B cell (primary cell): ENCODE results near the gene IFT122. TPM values are rescaled to one million over a fixed set of nuclear protein-coding genes. Genes with fewer than 3 reads are reported as not detected.

Experiments
- ATAC-seq: fragments of 200-7000 bp; cut with Tn5 transposase; one replicate; pipeline ENCODE4 v1.10.0; 2021; ENCODE audit warnings: low read depth, mild to moderate bottlenecking, moderate number of reproducible peaks, moderate library complexity
- CTCF ChIA-PET: fragments of 350-600 bp; sonication (Branson Sonifier 250); formaldehyde crosslinking; loops from one replicate; lab custom pipeline; 2021; ENCODE audit warnings: antibody characterized with exemption, inconsistent platforms; lab: Charles Lee
- POLR2A ChIA-PET: fragments of 350-600 bp; sonication (Branson Sonifier 250); formaldehyde crosslinking; loops from one replicate; lab custom pipeline; 2021; ENCODE audit warnings: antibody characterized with exemption; lab: Charles Lee
- DNase-seq: peaks from one replicate; pipeline ENCODE4 v3.0.0; 2013
- H2AFZ ChIP-seq: 2 replicates; pipeline ENCODE4 v1.6.1; 2012; ENCODE audit warnings: mild to moderate bottlenecking, low read depth, low read length; ENCODE audit not compliant: insufficient read depth, poor library complexity, severe bottlenecking
- H3K27ac ChIP-seq, 2 donors: 1 replicate in 1 of 2; 2 replicates in 1 of 2; pipeline ENCODE4 v1.5.1; 2012 to 2013; ENCODE audit warnings: low read length in 2 of 2, mild to moderate bottlenecking in 2 of 2, moderate library complexity in 1 of 2
- H3K27me3 ChIP-seq, 4 experiments: fragments of 200-600 bp in 1 of 4; sonication (generic) in 1 of 4; replicated peaks in 1 of 4; 1 replicate in 2 of 4; 2 replicates in 2 of 4; pipeline versions ENCODE4 v1.6.1 to v1.7.0; 2013 to 2016; ENCODE audit warnings: low read length in 3 of 4, mild to moderate bottlenecking in 2 of 4, mixed read lengths in 1 of 4, moderate library complexity in 1 of 4; ENCODE audit not compliant: insufficient read depth in 4 of 4, control insufficient read depth in 3 of 4; ENCODE audit errors: control extremely low read depth in 1 of 4
- H3K36me3 ChIP-seq, 2 experiments: replicated peaks in 1 of 2; 1 replicate in 1 of 2; 2 replicates in 1 of 2; pipeline versions ENCODE4 v1.6.1 to v1.7.1; 2013; ENCODE audit warnings: low read length in 1 of 2; ENCODE audit not compliant: insufficient read depth in 2 of 2, control insufficient read depth in 1 of 2; ENCODE audit errors: control extremely low read depth in 1 of 2, extremely low read depth in 1 of 2
- H3K4me1 ChIP-seq, 2 donors: fragments of 200-600 bp in 1 of 2; sonication (generic) in 1 of 2; 1 replicate in 1 of 2; 2 replicates in 1 of 2; pipeline versions ENCODE4 v1.5.1 to v1.6.1; 2013 to 2017; ENCODE audit warnings: low read length in 2 of 2; ENCODE audit not compliant: control insufficient read depth in 2 of 2, insufficient read depth in 2 of 2
- H3K4me2 ChIP-seq: replicated peaks from 2 replicates; pipeline ENCODE3; 2012; ENCODE audit warnings: mild to moderate bottlenecking, low read depth, low read length; ENCODE audit not compliant: poor library complexity, severe bottlenecking
- H3K4me3 ChIP-seq, 5 experiments: fragments of 200-600 bp in 1 of 5; sonication (generic) in 1 of 5; 1 replicate in 3 of 5; 2 replicates in 2 of 5; pipeline versions ENCODE4 v1.5.1 to v1.7.0; 2011 to 2016; ENCODE audit warnings: low read length in 4 of 5, mild to moderate bottlenecking in 4 of 5, low read depth in 2 of 5, control low read depth in 1 of 5, moderate library complexity in 1 of 5; ENCODE audit not compliant: insufficient read depth in 1 of 5; ENCODE audit errors: control extremely low read depth in 1 of 5, extremely low read depth in 1 of 5
- H3K79me2 ChIP-seq: fragments of 200-600 bp; sonication (generic); one replicate; pipeline ENCODE4 v1.6.0; 2016; ENCODE audit warnings: low read length; ENCODE audit not compliant: control insufficient read depth, insufficient read depth
- H3K9ac ChIP-seq: fragments of 200-600 bp; sonication (generic); 2 replicates; pipeline ENCODE4 v1.6.1; 2017; ENCODE audit warnings: mild to moderate bottlenecking, low read length, moderate library complexity
- H3K9me3 ChIP-seq, 3 donors: one replicate each; pipeline versions ENCODE4 v1.6.1 to v1.7.1; 2013; ENCODE audit warnings: low read length in 2 of 3; ENCODE audit not compliant: control insufficient read depth in 2 of 3, insufficient read depth in 1 of 3; ENCODE audit errors: control extremely low read depth in 1 of 3
- H4K20me1 ChIP-seq: 2 replicates; pipeline ENCODE4 v1.6.0; 2012; ENCODE audit warnings: mild to moderate bottlenecking, low read length; ENCODE audit not compliant: insufficient read depth, control insufficient read depth, poor library complexity, severe bottlenecking
- H3K27ac Mint-ChIP-seq: one replicate; pipeline ENCODE4 v1.8.0; 2021; ENCODE audit warnings: mixed read lengths
- H3K27me3 Mint-ChIP-seq: one replicate; pipeline ENCODE4 v1.8.0; 2021; ENCODE audit warnings: mixed read lengths
- H3K4me1 Mint-ChIP-seq: one replicate; pipeline ENCODE4 v1.8.0; 2021; ENCODE audit warnings: mixed read lengths
- H3K4me3 Mint-ChIP-seq: one replicate; pipeline ENCODE4 v1.8.0; 2021; ENCODE audit warnings: mixed read lengths
- H3K9me3 Mint-ChIP-seq: one replicate; pipeline ENCODE4 v1.8.0; 2022; ENCODE audit warnings: mixed read lengths; ENCODE audit not compliant: insufficient read depth
- CTCF ChIP-seq: fragments of 200-600 bp; IDR thresholded peaks from one replicate; pipeline ENCODE4 v1.8.0; 2022; ENCODE audit warnings: antibody characterized with exemption, mild to moderate bottlenecking
- EZH2 ChIP-seq: IDR thresholded peaks from 2 replicates; pipeline ENCODE4 v1.6.1; 2012; ENCODE audit warnings: borderline replicate concordance, low read depth, mild to moderate bottlenecking, moderate library complexity, low read length; ENCODE audit not compliant: insufficient read depth, poor library complexity, severe bottlenecking
- WGBS: methylation state at CpG from one replicate; pipeline ENCODE4 v1.1.5; 2013; ENCODE audit warnings: missing lambda C conversion rate; ENCODE audit not compliant: insufficient coverage; 5-methylcytosine and 5-hydroxymethylcytosine counted together
- intact Hi-C: fragments of 100-400 bp; cut with micrococcal nuclease; formaldehyde crosslinking; loops from one replicate; pipeline ENCODE4 v1.10.0; 2022
- polyA plus RNA-seq: library from polyadenylated mRNA; depleted of rRNA; stranded (reverse); fragments of >200 nt; gene quantifications from 2 replicates; pipeline ENCODE4 v1.2.3, GENCODE V29; 2012
- total RNA-seq, 2 donors: library from RNA; stranded (reverse); fragments of 120-200 nt in 1 of 2; gene quantifications; 1 replicate in 1 of 2; 2 replicates in 1 of 2; pipeline versions ENCODE4 v1.2.3 to v1.2.4, GENCODE V29; 2013 to 2022

IFT122 gene
- total and polyA plus RNA-seq, 2 donors (not counting 1 experiment from before 2014, with no cell fraction given): 14.0 to 34.3 TPM

- ChIA-PET POLR2A (no interaction called here), CTCF (no interaction called here)
- intact Hi-C loops: no loop called here
- no peaks in the 10 kb centered on the region for H3K79me2 ChIP-seq
- H3K4me3 Mint-ChIP-seq: no peak overlapping the region
- H3K4me1 Mint-ChIP-seq: peaks cover 3% of the 10 kb centered on the region
- no peak overlapping the region for H3K4me3 ChIP-seq
- peaks cover 1% of the 10 kb centered on the region for H3K27me3 Mint-ChIP-seq
- 95% methylated on average over 19 of the region's 19 CpGs for WGBS
- no peak overlapping the region for H3K27ac ChIP-seq
- H3K4me2 ChIP-seq: no peak overlapping the region
- ATAC-seq (no peak), DNase-seq (no peak)
- H2AFZ ChIP-seq: no peak overlapping the region
- TF ChIP-seq EZH2: no peak
- TF ChIP-seq CTCF: no peak
- H3K27me3 ChIP-seq: peaks cover 0 to 12% (median 0%) of the 10 kb centered on the region in 4 experiments
- no peaks in the 10 kb centered on the region for H3K9me3 ChIP-seq
- no peak overlapping the region for H3K9ac ChIP-seq
- H3K9me3 Mint-ChIP-seq: no peaks in the 10 kb centered on the region
- H3K36me3 ChIP-seq: no peaks in the 10 kb centered on the region
- peaks cover 0 to 5% of the 10 kb centered on the region in 2 donors for H3K4me1 ChIP-seq
- no peak overlapping the region for H3K27ac Mint-ChIP-seq
- no peaks in the 10 kb centered on the region for H4K20me1 ChIP-seq
Observed at GRCh38 chr3:129562803-129563202, 122.8 kb downstream of the IFT122 start.

DNA sequence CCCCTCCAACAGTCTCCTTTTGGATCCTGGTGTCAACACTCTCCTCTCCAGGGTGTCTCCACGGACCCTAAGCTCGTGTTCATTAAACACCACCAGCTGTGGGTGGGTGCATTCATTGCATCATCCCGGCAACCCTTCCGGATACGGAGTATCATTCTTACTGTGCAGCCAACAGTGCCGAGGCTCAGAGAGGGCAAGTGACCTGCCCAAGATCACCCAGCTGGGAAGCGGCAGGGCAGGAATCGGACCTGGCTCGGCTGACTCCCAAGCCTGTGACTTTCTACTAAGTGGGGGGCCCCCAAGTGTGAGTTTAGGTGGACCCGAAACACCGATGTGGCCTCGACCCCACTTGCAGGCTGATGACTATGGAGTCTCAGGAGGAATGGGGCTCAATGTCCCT lies 123.3 kb downstream of the IFT122 start:
- H3K4me1 Mint-ChIP-seq: peaks cover 3% of the 10 kb centered on the region
- CTCF ChIA-PET: no interaction called here
- intact Hi-C loops: no loop called here

More for the DNA sequence above, 123.3 kb downstream of the IFT122 start:
- WGBS: 96% methylated on average over 12 of the region's 12 CpGs
- Histone ChIP-seq H3K27me3 (peaks cover 0 to 10% (median 0%) of the 10 kb centered on the region in 4 experiments), H4K20me1 (no peaks in the 10 kb centered on the region), H3K4me2 (no peak overlapping the region), H3K36me3 (no peaks in the 10 kb centered on the region), H2AFZ (no peak overlapping the region), H3K79me2 (no peaks in the 10 kb centered on the region), H3K9ac (no peak overlapping the region), H3K4me1 (peaks cover 0 to 5% of the 10 kb centered on the region in 2 donors), H3K9me3 (no peaks in the 10 kb centered on the region), H3K4me3 (no peak overlapping the region), H3K27ac (no peak overlapping the region)
- DNase-seq: no peak
- ATAC-seq: no peak
- Mint-ChIP-seq H3K27me3 (no peaks in the 10 kb centered on the region), H3K4me3 (no peak overlapping the region), H3K27ac (no peak overlapping the region), H3K9me3 (no peaks in the 10 kb centered on the region)
- POLR2A ChIA-PET: interaction anchor here (1.6 kb wide), 1 partner anchor 13 kb away, joined by 3 read pairs; no protein-coding TSS in a partner anchor
- TF ChIP-seq EZH2 (no peak), CTCF (no peak)
